Fibroblast of skin of right quadriceps (primary cell): ENCODE data around the gene FSHR.

ENCODE experiments used
- DNase-seq: peaks from one replicate; pipeline ENCODE4 v3.0.0-alpha.2; 2013

The FSHR gene

DNA sequence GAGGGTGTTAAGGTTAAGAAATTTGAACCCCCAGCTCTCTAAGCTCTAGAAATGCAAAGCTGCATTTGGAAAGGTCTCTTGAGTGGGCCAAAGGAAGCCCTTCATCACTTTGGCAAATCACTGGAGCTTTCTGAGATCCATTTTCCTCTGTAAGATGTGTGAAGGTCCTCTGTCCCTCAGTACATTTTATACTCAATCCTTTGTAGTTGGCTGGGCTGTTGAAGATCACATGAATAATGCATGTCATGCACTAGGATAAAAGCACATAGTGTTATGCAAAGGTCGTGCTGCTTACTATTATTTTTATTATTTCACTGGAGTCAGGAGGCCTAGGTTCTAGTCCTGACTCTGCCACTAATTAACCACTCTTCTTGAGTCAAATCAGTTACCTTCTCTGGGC lies 124.9 kb downstream of the FSHR start:
- no peak for DNase-seq

DNA sequence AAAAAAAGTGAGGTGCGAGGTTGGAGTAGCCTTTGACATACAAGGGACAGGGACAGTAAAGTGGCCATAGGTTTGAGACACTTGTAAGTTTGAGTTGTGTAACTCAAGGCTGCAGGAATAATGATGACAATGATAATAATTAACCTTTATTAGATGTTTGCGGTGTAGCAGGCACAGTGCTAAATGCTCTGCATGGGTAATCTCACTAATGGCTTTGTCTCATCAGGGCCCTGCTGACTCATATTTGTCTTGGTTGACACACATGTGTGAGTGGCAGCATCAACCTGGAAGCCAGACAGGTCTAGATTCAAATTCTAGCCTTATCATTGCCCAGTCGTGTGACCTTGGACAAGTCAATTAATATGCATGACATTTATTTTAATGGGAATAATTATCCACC lies 126.2 kb downstream of the FSHR start:
- no peak for DNase-seq

DNA sequence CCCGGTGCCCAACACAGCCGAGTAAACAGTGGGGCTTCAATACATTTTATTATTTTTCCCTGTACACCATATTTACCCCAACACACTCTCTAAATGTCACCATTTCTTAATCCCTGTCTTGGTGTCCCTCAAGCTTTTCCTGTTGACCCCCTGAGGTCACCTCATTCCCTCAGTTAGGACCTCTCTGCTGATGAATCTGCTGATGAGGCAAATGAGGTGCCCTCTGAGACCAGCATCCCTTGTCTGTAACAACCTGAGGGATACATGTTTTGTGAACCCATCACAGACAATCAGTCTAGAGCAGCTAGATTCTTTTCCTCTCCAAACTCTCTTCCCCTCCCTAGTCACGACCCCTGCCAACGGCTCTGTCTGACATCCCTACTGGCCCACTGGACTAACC lies 127.6 kb downstream of the FSHR start:
- DNase-seq, result no peak

DNA sequence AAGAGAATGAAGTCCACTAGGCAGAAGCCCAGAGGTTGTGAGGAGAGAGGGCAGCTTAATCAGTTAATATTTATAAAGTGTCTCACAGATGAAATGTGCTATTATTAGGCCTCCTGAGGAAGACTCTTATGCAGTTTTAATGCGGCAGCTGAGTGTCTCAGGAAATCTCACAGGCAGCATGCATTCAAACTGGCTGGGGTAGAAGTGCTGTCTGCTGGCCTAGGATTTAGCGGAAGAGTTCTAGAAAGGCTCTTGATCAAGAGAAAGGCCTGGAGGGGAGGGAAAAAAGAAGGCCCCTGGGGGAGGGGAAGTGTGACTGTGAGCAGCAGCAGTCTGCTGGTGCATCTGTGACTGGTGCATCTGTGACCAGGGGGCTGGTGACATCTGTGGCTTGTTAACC lies 133.0 kb downstream of the FSHR start:
- DNase-seq, result no peak

DNA sequence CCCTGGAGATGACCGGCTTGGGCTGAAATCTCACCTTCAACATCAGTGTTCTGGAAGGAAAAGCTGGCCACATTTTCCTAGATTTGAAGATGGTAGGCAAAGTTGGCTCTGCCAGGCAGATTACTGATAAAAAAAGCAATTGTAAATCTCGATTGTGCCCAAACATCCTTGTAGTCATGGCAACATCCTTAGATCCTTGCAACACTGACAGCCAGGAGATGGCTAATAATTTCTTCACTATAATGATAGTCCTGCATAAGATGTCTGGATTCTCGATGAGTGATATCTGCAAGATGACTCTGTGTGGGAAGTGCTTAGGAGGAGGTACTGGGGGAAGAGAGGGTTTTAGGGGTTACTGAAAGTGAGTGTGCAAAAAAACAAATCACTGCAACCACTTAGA lies 149.1 kb downstream of the FSHR start:
- no peak for DNase-seq

DNA sequence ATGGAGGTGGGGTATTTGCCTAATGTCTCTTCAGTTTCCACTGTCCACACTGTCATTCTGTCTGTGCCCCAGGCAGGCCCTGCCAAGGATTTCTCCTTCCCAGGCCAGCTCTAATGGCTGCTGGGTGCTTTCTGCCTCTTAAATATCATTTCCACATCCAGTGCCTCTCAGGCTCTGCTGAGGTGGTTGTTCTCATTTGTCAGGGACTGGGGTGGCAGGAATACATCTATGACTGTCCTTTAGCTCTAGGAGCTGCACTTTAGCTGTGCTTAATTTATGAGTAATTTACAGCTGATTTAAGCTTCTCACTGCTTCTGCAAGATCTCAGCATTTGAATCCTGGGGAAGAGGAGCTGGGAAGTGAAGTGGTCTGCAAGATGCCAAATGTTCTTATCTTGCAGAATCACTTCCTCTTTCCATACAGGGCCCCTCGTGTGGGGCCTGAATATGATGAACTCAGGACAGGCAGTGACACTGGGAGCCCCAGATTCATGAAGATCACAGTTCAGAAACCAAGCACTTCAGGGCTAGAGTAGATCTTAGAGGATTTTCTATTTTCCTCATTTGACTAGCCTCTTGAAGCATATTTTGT lies 150.2 kb downstream of the FSHR start:
- no peak for DNase-seq

DNA sequence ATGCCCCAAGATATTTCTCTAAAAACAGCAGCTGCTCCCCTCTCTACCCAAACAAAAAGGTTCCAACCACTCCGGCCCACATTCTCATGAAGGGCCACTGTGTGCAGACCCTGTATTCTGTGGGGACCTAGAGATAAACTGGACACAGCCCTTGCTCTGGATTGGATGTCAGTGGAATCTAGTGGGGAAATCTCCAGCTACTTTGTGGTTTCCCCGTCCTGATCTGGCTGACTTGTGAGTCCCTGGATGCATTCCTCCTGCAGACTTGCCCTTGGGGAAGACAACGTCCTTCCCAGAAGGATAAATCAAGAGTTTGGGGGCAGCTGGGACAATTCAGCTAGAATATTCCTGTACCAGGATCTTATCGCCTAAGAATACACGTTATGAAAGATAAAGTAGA lies 151.1 kb downstream of the FSHR start:
- peak; percentile 24 for DNase-seq

DNA sequence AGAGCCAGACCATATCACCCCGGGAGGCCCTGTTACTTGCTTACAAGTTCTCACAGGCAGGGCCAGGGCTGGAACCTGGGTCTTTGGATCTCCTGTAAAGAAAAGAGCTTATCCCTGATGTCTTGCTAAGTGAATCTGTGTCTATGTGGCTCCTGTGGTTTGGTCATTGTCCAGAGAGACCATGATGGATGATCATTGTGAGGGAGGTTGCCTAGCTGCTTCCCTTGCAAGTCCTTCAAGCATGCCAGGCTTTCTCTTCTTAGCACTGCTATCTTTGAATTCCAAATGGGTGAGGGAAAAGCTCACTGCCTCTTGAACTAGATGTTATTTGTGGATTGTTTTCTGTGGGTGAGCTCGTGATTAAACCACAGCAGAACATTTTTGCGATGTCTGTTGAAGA lies 151.6 kb downstream of the FSHR start:
- peak; percentile 69 for DNase-seq

DNA sequence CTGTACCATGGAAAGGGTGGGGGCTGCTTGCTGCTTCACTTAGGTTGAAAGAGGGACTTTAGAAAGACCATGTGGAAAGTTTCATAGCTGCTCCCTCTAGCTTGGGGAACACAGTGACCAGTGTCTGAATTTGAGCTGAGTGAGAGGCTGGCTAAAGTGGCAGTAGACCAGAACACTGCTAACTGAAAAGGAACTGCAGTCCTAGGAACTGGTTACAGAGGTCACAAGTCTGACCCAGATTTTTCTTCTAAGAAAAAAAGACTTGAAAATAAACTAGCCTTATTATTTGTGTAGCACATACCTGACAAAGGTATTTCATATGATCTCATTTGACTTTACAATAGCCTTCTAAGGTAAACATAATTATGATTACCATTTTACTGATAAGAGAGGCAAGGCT lies 153.6 kb downstream of the FSHR start:
- no peak for DNase-seq

DNA sequence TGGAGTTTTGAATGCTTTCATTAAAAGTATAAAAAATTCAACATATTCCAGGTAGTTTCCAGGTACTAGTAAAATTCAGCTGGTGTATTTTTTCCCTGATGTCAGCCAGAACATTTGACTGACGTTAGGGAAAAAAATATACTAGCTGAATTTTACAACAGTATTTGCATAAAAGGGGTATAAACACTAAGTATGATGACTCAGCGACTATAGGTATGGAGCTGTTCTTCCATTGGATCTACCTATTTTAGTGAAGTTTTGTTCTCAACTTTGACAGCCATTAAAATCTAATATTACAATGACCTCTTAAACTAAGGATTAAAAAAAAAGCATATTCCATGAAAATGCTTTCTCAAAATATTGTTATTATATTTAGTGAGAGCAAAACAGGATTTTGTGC lies 155.9 kb downstream of the FSHR start:
- DNase-seq, result no peak

DNA sequence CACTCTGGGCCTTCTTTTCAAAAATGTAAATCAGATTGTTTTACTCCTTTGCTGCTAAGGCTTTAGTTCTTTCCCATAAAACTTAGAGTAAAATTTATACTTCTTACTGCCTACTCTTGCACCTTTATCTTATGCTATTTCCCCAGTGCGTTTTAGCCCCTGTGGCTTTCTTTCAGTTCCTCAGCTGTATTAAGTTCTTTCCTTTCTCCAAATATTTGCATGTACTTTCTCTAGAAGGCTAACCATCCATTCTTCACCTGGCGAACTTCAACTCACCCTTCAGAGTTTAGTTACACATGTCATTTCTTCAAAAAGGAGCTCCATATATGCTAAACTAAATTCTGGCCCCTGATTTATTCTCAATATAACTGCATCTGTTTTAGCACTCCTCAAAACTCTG lies 160.7 kb downstream of the FSHR start:
- no peak for DNase-seq

DNA sequence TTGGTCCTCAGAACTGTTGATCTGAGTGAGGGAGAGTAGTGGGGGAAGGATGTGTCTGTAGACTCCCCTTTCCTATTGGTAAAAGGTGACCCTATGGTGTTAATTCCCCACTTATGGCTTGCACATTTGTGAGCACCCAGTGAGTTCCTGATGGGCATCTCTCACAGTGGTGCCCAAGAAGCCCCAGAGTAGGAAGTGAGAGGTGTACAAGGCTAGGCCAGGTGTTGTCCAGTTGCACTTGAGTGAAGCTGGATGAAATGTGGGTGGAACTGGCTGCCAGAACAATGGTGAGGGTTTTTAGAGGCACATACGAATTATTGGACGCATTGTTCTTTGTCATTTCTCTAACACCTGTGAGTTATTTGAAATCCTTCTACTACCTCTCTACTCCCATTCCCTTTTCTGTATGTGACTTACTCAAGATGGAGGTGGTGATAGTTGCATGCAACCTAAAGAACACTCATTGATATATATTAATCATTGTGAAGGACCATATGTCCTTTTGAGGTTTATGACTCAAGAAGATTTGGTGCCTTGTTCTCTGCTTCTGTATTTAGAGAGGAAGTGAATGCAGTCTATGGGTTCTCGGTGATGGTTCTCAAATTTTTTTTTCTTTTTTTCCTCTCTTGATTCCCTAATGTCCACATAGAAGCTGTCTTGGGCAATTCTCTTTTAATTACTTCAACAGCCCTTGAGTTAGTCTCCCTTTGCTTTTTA lies 162.7 kb downstream of the FSHR start:
- no peak for DNase-seq

DNA sequence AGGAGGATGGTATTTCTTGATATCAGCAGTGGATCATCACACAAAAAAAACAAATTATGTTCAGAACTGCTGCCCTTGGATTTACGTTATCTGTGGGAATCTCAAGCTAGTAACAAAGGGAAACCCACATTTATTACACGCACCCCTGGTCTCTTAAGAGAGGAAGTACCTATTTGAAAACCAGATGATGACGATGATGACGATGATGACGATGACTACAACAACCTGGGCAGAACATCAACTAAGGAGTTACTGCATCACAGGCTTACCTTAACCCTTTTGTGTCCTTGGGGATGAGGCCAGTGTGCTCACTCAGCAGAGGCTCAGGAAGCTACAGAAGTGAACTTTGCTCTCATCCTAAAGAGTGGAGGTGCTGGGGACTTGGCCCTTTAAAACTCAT lies 169.4 kb downstream of the FSHR start:
- no peak for DNase-seq

DNA sequence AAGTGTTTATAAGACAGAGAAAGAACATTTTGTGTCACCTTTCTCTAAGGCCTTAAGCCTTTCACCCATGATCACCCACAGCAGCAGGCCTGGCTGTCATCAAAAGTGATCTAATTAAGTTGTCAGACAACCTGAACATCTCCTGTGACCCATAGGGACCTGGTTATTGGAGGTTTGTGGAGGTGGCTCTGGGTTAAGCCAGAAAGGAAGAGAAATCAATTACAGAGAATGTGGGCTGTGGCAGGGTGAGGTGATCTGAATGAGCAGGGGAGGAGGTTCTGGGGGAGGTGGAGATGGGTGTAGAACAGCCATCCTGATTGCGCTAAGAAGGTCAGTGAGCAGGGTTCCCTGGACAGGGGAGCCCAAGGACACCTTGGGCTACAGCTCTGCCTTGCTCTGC lies 170.8 kb downstream of the FSHR start:
- DNase-seq, result no peak

DNA sequence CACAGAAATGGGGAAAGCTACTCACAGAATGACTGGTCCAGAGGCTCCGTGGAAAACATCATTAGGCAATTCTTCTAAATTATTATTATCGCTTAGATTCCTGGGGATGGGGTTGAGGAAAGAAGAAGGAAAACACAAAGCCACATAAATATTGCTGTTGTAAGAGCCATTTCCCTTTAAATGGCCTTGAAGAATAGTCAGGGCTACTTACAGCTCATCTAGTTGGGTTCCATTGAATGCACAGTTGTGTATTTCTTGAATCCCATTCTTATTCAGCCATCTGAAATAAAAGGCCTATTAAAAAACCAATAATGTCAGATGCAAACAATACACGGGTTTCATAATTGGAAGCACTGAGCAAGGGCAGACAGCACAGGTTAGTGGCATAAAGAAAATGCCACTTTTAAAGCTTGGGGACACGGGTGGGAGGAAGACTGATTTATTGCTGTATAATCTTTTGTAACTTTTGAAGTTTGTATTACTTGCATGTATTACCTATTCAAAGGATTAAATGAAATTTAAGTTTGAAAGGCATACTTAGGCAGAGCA lies 171.4 kb downstream of the FSHR start:
- DNase-seq, result no peak

DNA sequence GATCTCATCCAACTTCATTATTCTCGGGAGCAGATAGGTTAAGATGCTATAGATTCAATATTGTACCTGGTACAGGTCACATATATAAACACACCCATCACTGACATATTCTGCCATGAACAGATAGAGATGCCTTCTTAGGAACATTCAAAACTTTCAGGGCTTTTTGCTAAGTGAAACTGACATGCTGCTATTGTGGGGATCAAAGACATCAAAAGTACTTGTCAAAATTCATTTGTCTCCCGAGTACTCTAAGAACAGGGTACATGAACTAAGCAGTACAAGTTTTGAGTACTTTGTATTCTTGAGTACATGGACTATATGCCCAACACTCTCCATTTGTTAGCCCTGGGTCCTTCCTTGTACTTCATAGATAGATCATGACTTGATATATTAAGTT lies 173.5 kb downstream of the FSHR start:
- DNase-seq, result no peak

DNA sequence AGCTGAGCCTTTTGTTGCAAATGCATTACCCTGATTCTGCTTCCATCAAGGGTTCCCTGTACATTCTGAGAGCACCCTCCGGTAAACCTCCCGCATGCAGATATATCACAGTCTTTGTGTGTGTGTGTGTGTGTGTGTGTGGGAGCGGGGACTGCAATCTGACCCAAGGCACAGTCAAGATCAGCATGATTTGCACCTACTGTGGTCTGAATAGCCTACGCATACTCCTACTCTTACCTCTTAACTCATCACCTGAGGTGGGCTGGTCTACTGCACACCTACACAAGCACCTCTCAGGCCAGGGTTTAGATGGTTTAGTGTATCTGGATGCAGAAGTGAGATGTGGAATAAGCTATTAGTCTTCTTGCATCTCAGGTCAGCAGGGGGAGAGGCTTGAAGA lies 174.6 kb downstream of the FSHR start:
- DNase-seq, result no peak

DNA sequence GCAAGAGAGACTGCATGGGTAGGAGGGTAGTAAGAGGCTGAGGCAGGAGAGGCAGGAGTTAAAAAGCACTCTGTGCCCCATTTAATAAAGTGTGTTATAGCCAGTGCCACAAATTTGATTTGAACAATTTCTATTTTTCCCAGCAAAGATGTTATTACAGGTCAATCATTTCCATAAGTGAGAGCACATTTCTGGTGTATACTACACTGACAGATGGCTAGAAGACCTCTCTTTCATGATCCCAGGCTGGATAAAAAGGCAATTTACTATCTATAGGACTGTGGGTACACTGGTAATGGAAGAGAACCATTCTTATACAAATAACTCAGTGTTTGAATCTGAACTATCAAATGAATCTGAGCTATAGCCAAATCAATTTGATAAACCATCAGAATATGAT lies 176.2 kb downstream of the FSHR start:
- DNase-seq, result no peak

DNA sequence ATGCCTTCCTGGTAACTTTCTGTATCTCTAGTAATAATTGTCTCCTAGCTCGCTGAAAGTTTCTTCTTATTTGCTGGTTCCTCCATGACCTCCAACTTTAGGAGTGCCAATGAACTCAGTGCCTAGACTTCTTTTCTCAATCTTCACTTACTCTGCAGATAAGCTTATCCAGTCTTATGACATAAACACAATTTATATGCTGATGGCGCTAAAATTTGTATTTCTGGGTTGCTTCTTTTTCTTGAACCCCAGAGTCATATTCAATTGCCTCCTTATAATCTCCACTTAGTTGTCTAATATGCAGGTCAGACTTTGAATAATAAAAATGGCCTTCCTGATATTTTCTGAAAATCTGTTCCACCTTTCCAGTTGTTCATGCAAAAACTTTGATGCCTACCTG lies 182.5 kb downstream of the FSHR start:
- DNase-seq, result no peak

DNA sequence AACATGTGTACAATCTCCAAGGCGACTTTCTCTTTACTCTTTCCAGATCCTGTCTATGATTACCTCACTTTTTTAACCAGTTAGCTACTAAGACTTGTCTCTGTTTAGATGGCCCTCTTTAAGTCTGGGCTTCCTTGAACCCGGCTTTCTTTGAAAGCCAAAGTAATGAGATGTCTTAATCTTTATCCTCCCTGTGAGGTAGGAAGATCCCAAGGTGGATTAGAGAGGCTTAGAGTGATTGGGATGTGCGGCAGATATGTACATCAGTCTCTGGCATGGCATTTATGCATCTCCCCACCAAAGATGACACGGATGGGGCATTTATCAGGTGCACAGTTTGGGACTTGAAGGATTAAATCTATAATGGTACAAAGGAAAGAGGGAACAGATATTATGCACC lies 186.3 kb downstream of the FSHR start:
- DNase-seq, result no peak

DNA sequence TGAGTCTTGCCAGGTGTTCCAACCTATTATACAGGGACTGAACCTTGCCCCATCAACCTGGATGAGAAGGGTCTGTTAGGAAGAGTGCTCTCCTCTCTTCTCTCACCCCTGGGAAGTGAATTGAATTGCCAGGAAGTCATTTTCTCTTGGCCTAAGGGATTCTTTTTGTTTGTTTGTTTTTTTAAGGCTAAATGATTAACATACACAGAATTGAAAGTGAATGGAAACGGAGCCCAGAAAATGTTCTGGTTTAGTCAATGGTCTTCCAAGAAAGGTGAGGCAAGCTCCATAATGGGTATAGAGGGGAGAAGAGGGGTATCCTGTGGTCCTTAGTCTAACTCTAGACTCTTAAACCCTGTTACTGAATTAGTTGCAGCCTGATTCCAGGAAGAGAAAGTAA lies 189.1 kb downstream of the FSHR start:
- no peak for DNase-seq

DNA sequence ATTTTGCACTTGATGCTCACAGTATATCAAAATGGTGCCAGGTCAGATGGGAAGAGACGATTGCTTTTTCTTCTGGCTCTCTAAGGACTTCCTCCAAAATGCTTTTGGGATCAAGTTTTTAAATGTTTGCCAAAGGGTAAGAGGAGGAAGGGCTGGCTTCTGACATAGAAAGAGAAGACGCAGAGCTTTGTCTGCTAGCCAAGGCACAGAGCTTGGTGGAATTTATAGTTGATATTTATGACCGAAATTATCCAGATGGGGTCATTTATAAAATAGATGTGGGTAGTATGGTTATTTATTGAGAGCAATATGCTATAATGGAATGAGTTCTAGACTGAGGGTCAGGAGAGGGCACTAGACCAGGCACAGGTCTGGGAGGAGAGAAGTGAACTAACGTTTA lies 193.3 kb downstream of the FSHR start:
- no peak for DNase-seq

DNA sequence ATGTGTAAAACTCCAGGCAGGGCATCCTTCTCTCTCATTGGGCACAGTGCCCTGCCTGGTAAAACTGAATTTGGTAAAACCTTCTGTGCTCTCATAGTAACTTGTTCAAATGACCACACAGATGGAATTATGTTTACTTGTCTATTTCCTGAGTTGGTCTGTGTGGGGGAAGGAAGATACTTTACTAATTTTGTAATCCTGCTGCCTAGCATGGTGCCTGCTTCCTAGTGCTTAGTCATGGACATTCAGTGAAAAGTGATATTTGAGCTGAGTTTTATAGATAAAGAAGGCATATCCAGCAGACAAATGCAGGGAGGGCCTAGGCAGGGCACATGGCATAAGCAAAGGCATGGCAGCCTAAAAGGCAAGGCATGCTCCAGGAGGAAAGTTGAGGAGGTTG lies 199.4 kb downstream of the FSHR start:
- peak; percentile 41 for DNase-seq

DNA sequence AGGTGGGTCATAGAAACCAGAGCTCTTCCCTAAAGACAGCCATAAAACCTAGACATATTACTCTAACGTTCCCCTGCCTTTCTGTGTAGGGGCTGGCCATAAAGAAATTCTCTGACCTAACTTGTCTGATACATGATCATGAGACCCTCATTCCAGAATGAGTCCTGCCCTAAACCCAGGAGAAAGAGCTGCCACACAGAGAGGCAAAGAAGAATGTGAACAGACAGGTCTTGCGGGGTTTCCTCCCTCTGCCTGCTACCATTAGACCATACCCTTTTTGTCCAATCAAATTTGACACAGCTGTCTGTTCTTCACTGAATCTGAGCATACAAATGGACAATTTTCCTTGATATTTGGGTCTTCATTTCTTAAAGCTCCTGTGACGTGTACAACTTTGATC lies 200.0 kb downstream of the FSHR start:
- no peak for DNase-seq

DNA sequence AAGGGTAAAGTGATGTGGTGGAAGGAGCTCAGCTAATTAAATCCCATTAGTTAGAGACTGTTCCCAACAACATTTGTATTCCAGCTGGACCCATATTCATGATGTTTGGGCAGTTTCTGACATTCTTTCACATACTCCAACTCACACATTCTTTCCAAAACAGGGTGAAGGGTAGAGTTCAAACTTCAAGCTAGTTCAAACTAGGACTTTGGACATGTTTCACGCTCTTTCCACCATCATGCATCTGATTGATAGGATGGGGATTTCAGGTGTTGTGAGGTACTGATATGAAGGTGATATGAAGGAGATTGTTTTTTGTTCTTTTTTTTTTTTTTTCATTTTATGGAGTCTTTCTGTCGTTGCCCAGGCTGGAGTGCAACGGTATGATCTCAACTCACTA lies 201.7 kb downstream of the FSHR start:
- DNase-seq, result no peak
